Loucy (cell line): Measurements from ENCODE around the gene HAUS8.

Experiments used
- H2AFZ ChIP-seq: fragments of 200-600 bp; sonication (generic); 2 replicates; pipeline ENCODE4 v1.6.0; 2016; ENCODE audit warnings: antibody characterized with exemption, mild to moderate bottlenecking, low read length, moderate library complexity
- H3F3A ChIP-seq: fragments of 200-600 bp; 2 replicates; pipeline ENCODE4 v1.6.0; 2016; ENCODE audit warnings: antibody characterized with exemption, low read depth, mild to moderate bottlenecking
- H3K27me3 ChIP-seq: fragments of 200-600 bp; sonication (generic); 2 replicates; pipeline ENCODE4 v1.6.1; 2014; ENCODE audit warnings: low read length, mild to moderate bottlenecking; ENCODE audit not compliant: insufficient read depth, poor library complexity, severe bottlenecking
- H3K36me3 ChIP-seq: fragments of 200-600 bp; sonication (generic); 2 replicates; pipeline ENCODE4 v1.6.1; 2016; ENCODE audit warnings: low read length; ENCODE audit not compliant: insufficient read depth
- H3K4me1 ChIP-seq: fragments of 200-600 bp; sonication (generic); 2 replicates; pipeline ENCODE4 v1.5.1; 2014; ENCODE audit warnings: low read length, mild to moderate bottlenecking; ENCODE audit not compliant: insufficient read depth, poor library complexity, severe bottlenecking
- H3K4me2 ChIP-seq: fragments of 200-600 bp; sonication (generic); 2 replicates; pipeline ENCODE4 v1.6.0; 2014; ENCODE audit warnings: antibody characterized with exemption, low read length, low read depth, mild to moderate bottlenecking; ENCODE audit not compliant: poor library complexity, severe bottlenecking
- H3K4me3 ChIP-seq: fragments of 200-600 bp; sonication (generic); 2 replicates; pipeline ENCODE4 v1.5.1; 2014; ENCODE audit warnings: low read length, mild to moderate bottlenecking, mixed read lengths; ENCODE audit not compliant: poor library complexity, severe bottlenecking
- H3K79me2 ChIP-seq: fragments of 200-600 bp; sonication (generic); 2 replicates; pipeline ENCODE4 v1.6.1; 2014; ENCODE audit warnings: low read length; ENCODE audit not compliant: insufficient read depth
- H3K9ac ChIP-seq: fragments of 200-600 bp; sonication (generic); 2 replicates; pipeline ENCODE4 v1.6.0; 2014; ENCODE audit warnings: mild to moderate bottlenecking, low read depth, low read length, moderate library complexity; ENCODE audit not compliant: poor library complexity, severe bottlenecking
- H3K9me2 ChIP-seq: fragments of 200-600 bp; sonication (generic); replicated peaks from 2 replicates; pipeline ENCODE4 v1.6.1; 2016; ENCODE audit warnings: low read depth, low read length, mixed read lengths
- H3K9me3 ChIP-seq: fragments of 200-600 bp; sonication (generic); 2 replicates; pipeline ENCODE4 v1.6.1; 2014; ENCODE audit warnings: mild to moderate bottlenecking, antibody characterized with exemption, low read length, low read depth; ENCODE audit not compliant: insufficient read depth
- H4K20me1 ChIP-seq: fragments of 200-600 bp; sonication (generic); 2 replicates; pipeline ENCODE4 v1.6.0; 2014; ENCODE audit warnings: antibody characterized with exemption, low read length, mild to moderate bottlenecking; ENCODE audit not compliant: insufficient read depth, poor library complexity, severe bottlenecking
- EZH2phosphoT487 ChIP-seq: fragments of 200-600 bp; IDR thresholded peaks from 2 replicates; pipeline ENCODE4 v1.6.1; 2018; ENCODE audit warnings: antibody characterized with exemption, mild to moderate bottlenecking, moderate library complexity, borderline replicate concordance
- TF ChIP-seq, protein P1 (sequence below): fragments of 200-600 bp; sonication (generic); conservative IDR thresholded peaks from 2 replicates; pipeline ENCODE4 v1.5.1; 2014; ENCODE audit warnings: mild to moderate bottlenecking, antibody characterized with exemption, low read length

The HAUS8 gene

DNA sequence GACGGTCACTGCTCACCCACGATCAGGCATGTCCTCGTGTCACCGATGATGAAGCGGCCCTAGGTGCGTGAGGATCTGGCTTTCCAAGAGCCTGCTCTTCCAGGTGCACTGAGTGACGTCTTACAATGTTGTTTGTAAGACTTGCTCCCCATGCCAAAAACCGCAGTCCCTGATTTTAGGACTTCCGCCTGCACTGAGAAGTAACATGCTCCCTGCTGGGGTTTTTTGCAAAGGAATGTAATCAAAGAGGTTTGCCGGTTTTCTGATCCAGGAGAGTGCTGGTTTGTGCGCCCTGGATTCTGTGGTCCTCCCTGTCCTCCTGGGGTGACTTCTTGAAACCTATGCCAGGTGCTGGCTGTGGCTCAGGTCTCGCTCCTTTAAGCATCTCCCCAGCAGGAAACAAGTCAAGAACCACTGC is 39.2 kb upstream of the HAUS8 start:
- H3K79me2 ChIP-seq, result peaks cover 44% of the 10 kb centered on the region; the same call in 1 of the 2 replicates
- no peak overlapping the region for H2AFZ ChIP-seq

DNA sequence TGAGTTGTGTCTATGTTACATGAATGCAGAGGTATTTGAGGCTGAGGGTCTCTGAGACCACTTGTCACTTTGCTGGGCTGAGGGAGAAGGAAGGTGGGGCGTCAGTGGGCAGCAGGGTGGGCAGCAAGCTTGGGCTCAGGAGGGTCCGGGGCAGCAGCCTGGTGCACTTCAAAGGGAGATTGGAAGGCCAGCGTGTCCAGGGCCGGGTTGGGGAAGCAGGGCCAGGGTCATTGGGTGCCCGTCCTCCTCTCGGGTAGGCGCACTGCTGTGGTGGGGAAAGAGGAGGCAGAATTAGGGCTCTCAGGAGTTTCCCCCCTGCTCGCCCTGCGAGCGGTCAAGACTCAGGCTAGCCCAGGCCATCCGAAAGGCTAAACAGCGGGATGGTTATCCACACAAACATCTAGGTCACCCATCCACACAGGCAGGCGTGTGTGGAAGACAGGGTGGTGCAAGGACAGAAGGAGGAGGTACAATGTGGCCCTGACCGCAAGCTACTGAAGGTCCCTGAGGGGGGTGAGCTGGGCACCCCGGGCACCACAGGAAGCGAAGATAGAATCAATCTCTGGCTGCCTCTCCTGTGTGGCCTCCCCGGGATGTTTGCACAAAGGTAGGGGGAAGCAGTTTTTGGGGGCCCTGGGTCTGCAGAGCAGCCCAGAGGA is 38.0 kb upstream of the HAUS8 start:
- H3K36me3 ChIP-seq, result peaks cover 36% of the 10 kb centered on the region
- H3K4me2 ChIP-seq, result no peak overlapping the region
- no peaks in the 10 kb centered on the region for H3K9me3 ChIP-seq
- no peak overlapping the region for H2AFZ ChIP-seq
- no peak overlapping the region for H3K4me3 ChIP-seq
- no peaks in the 10 kb centered on the region for H3K4me1 ChIP-seq
- H3K79me2 ChIP-seq, result peaks cover 39% of the 10 kb centered on the region; the same call in 1 of the 2 replicates
- H4K20me1 ChIP-seq, result peaks cover 13% of the 10 kb centered on the region
- no peaks in the 10 kb centered on the region for H3K27me3 ChIP-seq
- no peaks in the 10 kb centered on the region for H3K9me2 ChIP-seq
- H3F3A ChIP-seq, result no peaks in the 10 kb centered on the region
- TF ChIP-seq, protein P1, sequence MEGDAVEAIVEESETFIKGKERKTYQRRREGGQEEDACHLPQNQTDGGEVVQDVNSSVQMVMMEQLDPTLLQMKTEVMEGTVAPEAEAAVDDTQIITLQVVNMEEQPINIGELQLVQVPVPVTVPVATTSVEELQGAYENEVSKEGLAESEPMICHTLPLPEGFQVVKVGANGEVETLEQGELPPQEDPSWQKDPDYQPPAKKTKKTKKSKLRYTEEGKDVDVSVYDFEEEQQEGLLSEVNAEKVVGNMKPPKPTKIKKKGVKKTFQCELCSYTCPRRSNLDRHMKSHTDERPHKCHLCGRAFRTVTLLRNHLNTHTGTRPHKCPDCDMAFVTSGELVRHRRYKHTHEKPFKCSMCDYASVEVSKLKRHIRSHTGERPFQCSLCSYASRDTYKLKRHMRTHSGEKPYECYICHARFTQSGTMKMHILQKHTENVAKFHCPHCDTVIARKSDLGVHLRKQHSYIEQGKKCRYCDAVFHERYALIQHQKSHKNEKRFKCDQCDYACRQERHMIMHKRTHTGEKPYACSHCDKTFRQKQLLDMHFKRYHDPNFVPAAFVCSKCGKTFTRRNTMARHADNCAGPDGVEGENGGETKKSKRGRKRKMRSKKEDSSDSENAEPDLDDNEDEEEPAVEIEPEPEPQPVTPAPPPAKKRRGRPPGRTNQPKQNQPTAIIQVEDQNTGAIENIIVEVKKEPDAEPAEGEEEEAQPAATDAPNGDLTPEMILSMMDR, result no peak
- no peak for TF ChIP-seq EZH2phosphoT487
- no peak overlapping the region for H3K9ac ChIP-seq

More for the DNA sequence above, 39.2 kb upstream of the HAUS8 start:
- Histone ChIP-seq H4K20me1 (peaks cover 15% of the 10 kb centered on the region), H3K9ac (no peak overlapping the region), H3F3A (no peaks in the 10 kb centered on the region), H3K9me3 (no peaks in the 10 kb centered on the region), H3K27me3 (no peaks in the 10 kb centered on the region), H3K4me3 (no peak overlapping the region), H3K9me2 (no peaks in the 10 kb centered on the region), H3K4me1 (no peaks in the 10 kb centered on the region), H3K36me3 (peaks cover 41% of the 10 kb centered on the region), H3K4me2 (no peak overlapping the region)
- TF ChIP-seq, protein P1, result no peak
- TF ChIP-seq EZH2phosphoT487, result no peak

DNA sequence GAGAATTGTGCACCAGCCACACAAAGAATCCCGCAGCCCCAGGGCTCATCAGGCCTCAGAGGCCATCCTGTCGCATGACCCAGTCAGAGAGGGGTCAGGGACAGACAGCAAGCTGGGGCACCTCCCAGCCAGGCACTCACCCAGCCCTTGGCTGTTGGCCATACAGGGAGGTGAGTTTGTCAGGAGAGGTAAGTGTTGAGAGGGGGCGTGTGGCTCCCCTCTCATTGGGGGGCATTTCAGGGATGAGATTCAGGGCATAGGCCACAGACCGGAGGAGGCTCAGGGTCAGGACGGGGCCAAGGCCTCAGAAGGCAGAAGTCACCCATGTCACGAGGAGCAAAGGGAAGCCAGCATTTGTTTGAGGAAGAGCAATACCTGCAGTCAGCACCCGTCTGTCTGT is 37.4 kb upstream of the HAUS8 start:
- no peaks in the 10 kb centered on the region for H3F3A ChIP-seq
- no peak overlapping the region for H3K9ac ChIP-seq
- no peak overlapping the region for H3K4me2 ChIP-seq
- H2AFZ ChIP-seq, result no peak overlapping the region
- TF ChIP-seq, protein P1, result no peak
- no peak for TF ChIP-seq EZH2phosphoT487
- H3K36me3 ChIP-seq, result peaks cover 36% of the 10 kb centered on the region
- H3K9me3 ChIP-seq, result no peaks in the 10 kb centered on the region
- no peaks in the 10 kb centered on the region for H3K9me2 ChIP-seq
- peaks cover 39% of the 10 kb centered on the region; the same call in 1 of the 2 replicates for H3K79me2 ChIP-seq
- peaks cover 9% of the 10 kb centered on the region for H4K20me1 ChIP-seq
- H3K4me1 ChIP-seq, result no peaks in the 10 kb centered on the region
- no peak overlapping the region for H3K4me3 ChIP-seq
- H3K27me3 ChIP-seq, result no peaks in the 10 kb centered on the region
